ENCODE results near the gene SOX5.

SOX5 gene

DNA sequence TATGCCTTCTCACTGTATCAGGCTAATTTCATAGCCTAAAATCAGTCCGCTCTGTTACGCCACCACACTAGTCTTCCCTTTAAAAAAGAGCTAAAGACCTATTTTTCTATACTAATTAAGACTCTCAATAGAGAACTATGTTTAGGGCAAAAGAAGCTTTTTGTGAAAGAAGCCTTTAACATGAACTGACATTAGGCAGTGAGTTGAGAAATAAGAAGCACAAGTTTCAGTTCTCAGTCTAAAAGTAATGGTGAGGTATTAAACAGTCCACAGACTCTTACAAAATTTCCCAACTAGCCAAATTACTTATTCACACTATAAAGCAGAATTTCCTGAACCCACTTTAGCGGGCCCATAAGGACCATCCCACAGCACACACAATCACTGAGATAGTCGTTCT, 93.7 kb downstream of the SOX5 start:
- Mint-ChIP-seq H3K27me3 (ENCODE audit: low read depth, poor library complexity) (no peaks in the 10 kb centered on the region), H3K36me3 (ENCODE audit: low read depth) (peaks cover 30% of the 10 kb centered on the region), H3K9me3 (peaks cover 27% of the 10 kb centered on the region), H3K4me1 (peaks cover 5% of the 10 kb centered on the region), H3K27ac (no peak overlapping the region), H3K4me3 (no peak overlapping the region)
- TF ChIP-seq, protein P1, sequence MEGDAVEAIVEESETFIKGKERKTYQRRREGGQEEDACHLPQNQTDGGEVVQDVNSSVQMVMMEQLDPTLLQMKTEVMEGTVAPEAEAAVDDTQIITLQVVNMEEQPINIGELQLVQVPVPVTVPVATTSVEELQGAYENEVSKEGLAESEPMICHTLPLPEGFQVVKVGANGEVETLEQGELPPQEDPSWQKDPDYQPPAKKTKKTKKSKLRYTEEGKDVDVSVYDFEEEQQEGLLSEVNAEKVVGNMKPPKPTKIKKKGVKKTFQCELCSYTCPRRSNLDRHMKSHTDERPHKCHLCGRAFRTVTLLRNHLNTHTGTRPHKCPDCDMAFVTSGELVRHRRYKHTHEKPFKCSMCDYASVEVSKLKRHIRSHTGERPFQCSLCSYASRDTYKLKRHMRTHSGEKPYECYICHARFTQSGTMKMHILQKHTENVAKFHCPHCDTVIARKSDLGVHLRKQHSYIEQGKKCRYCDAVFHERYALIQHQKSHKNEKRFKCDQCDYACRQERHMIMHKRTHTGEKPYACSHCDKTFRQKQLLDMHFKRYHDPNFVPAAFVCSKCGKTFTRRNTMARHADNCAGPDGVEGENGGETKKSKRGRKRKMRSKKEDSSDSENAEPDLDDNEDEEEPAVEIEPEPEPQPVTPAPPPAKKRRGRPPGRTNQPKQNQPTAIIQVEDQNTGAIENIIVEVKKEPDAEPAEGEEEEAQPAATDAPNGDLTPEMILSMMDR (IDR thresholded peaks at IDR 0.05), result no peak
- no peak for DNase-seq

DNA sequence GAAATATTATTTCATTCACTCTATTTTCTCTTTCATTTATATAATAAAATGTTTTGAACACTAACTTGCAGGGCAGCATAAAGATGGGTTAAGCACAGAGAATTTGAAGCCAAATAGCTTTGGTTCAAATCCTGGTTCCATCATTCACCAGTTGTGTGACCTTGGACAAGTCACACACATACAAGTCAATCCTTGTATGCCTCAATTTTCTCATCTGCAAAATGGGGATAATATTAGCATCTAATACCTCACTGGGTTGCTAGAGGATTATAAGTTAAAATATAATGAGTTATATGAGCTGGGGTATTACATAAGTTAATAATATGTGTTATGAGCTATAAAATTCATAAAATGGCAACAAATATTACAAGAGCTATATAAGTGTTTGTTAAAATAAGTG, 94.9 kb downstream of the SOX5 start:
- Mint-ChIP-seq H3K4me3 (no peak overlapping the region), H3K27ac (no peak overlapping the region), H3K27me3 (ENCODE audit: low read depth, poor library complexity) (no peaks in the 10 kb centered on the region)

DNA sequence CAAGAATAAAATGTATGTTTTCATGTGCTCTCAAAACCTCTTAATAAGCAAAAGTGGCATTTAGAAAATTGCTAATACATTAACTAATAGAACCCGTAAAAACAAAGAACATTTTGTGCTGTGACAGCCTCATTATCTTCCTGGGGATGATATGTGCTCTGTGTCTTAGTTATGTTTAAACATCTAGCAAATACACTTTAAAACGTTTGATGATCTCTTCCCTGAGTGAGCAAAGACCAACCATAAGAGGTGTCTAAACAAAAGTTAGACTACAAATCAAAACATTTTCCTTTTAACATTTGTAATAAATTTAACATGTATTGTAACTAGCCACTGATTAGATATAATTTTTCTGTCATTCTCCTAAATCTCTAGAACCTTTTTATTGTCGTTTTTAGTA, 95.8 kb downstream of the SOX5 start:
- no peak for DNase-seq
- Mint-ChIP-seq H3K9me3 (peaks cover 11% of the 10 kb centered on the region), H3K36me3 (ENCODE audit: low read depth) (peaks cover 8% of the 10 kb centered on the region), H3K27me3 (ENCODE audit: low read depth, poor library complexity) (no peaks in the 10 kb centered on the region), H3K4me3 (no peak overlapping the region), H3K27ac (peak overlapping the region; percentile 11), H3K4me1 (peaks cover 5% of the 10 kb centered on the region)
- TF ChIP-seq, protein P1 (IDR thresholded peaks at IDR 0.05), result no peak

More for the DNA sequence above, 94.9 kb downstream of the SOX5 start:
- no peak for DNase-seq
- TF ChIP-seq, protein P1 (IDR thresholded peaks at IDR 0.05), result no peak
- H3K36me3 Mint-ChIP-seq (ENCODE audit: low read depth), result peaks cover 17% of the 10 kb centered on the region
- H3K4me1 Mint-ChIP-seq, result peaks cover 5% of the 10 kb centered on the region
- peaks cover 21% of the 10 kb centered on the region for H3K9me3 Mint-ChIP-seq

DNA sequence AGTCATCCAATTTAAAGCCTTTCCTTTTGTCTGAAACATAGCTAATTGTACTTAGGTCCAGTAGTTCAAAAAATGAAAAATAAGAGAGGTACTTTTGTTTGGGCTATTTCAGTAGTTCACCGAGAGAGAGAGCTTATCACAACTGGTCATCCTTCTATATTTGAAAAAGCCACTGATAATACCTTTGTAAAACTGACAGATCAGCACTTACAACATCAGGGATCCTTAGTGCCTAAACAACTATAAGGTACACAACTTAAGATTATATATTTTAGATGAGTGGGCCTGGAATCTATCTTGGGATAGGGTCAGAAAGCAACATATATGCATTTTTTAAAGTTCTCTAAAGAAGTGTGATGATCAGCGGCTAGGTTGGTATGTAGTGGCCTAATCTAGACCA, 97.9 kb downstream of the SOX5 start:
- DNase-seq, result no peak

DNA sequence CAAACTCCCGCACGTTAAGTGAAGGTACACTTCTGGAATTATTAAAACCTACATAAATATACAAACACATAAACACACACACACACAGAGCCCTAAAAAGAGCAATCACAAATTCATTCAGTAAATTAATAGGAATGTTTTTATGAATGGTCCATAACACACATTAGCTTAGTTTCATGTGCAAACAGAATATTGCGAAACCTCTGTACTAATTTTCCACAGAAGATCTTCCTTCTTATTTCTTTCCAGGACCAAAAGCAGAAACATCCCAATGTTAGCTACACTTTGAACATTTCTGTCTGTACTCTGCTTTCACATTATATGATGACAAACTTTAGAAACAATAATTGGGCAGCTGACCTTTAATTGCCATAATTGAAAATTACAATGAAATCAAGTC, 101.6 kb downstream of the SOX5 start:
- no peak overlapping the region for H3K27ac Mint-ChIP-seq

More for the DNA sequence above, 97.9 kb downstream of the SOX5 start:
- Mint-ChIP-seq H3K36me3 (ENCODE audit: low read depth) (no peaks in the 10 kb centered on the region), H3K27ac (no peak overlapping the region), H3K4me3 (no peak overlapping the region), H3K4me1 (peaks cover 5% of the 10 kb centered on the region), H3K9me3 (no peaks in the 10 kb centered on the region), H3K27me3 (ENCODE audit: low read depth, poor library complexity) (no peaks in the 10 kb centered on the region)
- TF ChIP-seq, protein P1 (IDR thresholded peaks at IDR 0.05), result no peak

DNA sequence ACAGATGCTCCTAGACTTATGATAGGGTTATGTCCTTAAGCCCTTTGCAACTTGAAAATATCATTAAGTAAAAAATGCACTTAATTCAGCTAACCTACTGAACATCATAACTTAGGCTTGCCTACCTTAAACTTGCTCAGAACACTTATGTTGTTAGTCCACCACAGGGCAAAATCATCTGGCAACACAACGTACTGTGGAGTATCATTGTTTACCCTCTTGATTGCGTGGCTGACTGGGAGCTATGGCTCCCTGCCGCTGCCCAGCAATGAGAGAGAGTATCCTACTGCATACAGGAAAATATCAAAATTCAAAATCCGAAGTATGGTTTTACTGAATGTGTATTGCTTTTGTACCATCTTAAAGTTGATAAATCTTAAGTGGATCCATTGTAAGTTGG, 105.5 kb downstream of the SOX5 start:
- Mint-ChIP-seq H3K4me1 (no peaks in the 10 kb centered on the region), H3K4me3 (no peak overlapping the region), H3K27ac (no peak overlapping the region), H3K36me3 (ENCODE audit: low read depth) (peaks cover 5% of the 10 kb centered on the region), H3K9me3 (no peaks in the 10 kb centered on the region), H3K27me3 (ENCODE audit: low read depth, poor library complexity) (no peaks in the 10 kb centered on the region)
- TF ChIP-seq, protein P1 (IDR thresholded peaks at IDR 0.05), result no peak
- no peak for DNase-seq

More for the DNA sequence above, 101.6 kb downstream of the SOX5 start:
- TF ChIP-seq, protein P1 (IDR thresholded peaks at IDR 0.05), result no peak
- Mint-ChIP-seq H3K9me3 (no peaks in the 10 kb centered on the region), H3K4me3 (no peak overlapping the region), H3K27me3 (ENCODE audit: low read depth, poor library complexity) (no peaks in the 10 kb centered on the region), H3K4me1 (peaks cover 3% of the 10 kb centered on the region), H3K36me3 (ENCODE audit: low read depth) (peaks cover 5% of the 10 kb centered on the region)
- no peak for DNase-seq

Data from nephron progenitor cell (in vitro differentiated cells).